Activated gamma-delta T cell treated with Interleukin-2 at 50 U/mL for 16 hours (primary cell): ENCODE results near the gene NOL6.
A peak's percentile ranks its signal among the peaks of the same experiment; 100 is the strongest.
"Not testable (repeated sequence)": the region's sequence is repeated elsewhere in the genome, so short reads cannot be mapped to it uniquely, and the experiment has no call there.

Experiments
- DNase-seq: peaks from one replicate; pipeline ENCODE4 v3.0.0-alpha.2; 2020

NOL6 gene

DNA sequence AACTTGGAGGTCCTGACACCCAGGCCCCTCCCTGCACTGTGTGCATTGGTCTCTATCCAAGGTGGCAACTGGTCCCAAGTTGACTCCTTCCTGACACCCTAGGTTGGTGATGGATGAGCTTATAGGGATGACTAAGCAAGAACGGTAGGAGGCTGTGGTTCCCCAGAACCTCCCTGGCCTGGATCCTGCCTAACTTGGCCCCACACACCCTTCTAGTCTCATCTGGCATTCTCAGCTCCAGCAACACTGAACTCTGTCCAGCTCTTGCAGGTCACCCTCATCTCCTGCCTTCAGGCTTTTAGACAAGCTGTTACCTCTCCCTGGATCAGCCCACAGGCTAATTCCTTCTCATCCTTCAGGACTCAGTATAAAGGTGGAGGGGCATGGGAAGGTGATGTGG, 42.8 kb downstream of the NOL6 start:
- DNase-seq = no peak

DNA sequence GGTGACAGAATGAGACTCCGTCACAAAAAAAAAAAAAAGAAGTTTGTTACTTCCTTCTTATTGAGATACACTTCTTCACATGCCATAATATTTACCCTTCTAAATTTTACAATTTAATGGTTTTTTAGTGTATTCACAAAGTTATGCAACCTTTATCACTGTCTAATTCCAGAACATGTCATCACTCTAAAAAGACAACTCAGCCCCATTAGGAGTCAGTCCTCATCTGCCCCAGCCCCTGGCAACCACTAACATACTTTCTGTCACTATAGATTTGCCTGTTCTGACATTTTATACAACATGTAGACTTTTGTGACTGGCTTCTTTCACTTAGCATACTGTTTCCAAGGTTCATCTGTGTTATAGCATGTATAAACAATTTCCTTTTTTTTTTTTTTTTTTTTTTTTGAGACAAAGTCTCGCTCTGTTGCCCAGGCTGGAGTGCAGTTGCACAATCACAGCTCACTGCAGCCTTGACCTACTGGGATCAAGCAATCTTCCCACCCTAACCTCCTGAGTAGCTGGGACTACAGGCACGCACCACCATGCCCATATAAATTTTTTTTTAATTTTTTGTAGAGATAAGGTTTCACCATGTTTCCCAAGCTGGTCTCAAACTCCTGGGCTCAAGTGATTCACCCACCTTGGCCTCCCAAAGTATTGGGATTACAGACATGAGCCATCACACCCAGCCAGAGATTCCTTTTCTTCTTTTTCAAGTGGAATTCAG, 44.3 kb downstream of the NOL6 start:
- no peak for DNase-seq

DNA sequence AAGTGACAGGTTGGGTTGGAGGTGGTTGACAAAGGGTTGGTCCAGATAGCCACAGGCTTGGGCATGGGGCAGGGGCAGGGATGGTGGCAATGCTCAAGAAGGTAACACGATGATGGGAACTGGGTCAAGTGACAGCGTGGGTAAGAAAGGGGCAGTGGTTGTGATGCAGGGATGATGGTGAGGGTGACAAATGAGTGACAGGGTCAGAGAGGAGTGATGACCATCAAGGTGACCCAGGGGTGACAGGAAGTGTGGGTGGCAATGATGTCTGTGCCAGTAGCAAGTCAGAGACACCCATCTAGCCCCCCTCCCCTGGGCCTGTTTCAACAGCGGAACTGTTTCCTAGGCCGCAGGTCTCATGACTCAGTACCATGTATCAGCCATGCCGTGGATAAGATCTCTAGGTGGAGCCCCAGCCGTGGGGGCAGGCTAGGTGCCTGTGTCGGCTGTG, 46.9 kb downstream of the NOL6 start:
- DNase-seq = no peak

DNA sequence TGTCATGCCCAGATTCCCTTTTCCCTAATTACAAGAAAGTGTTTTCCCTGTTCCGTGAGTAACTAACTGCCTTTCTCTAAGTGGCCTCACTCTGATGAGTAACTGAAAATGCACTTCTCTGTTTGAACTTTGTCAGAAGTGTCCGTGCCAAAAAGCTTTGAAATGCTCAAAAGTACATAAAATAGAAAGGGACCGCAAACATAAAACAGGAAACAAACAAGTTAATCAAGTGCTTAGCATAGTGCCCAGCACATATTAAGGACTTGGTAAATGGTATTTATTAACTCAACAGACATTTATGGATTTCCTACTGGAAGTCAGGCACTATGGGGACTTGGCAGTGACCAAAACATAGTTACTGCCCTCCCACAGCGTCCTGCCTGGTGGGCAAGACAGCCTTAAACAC, 48.6 kb downstream of the NOL6 start:
- DNase-seq = no peak

DNA sequence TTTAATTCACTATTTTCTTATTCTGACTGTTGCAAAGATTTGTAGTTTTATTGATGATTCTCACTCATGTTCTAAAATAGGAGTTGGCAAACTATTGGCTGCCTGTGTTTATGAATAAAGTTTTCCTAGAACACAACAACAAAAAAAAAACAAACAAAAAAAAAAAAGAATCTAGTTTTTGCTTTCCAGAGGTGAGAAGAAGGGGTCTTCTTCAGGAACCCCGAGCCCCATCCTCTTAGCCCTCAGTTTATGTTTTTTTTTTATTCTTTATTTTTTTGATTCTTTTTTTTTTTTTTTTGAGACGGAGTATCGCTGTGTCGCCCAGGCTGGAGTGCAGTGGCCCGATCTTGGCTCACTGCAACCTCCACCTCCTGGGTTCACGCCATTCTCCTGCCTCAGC, 49.2 kb downstream of the NOL6 start:
- DNase-seq = not testable (repeated sequence)

DNA sequence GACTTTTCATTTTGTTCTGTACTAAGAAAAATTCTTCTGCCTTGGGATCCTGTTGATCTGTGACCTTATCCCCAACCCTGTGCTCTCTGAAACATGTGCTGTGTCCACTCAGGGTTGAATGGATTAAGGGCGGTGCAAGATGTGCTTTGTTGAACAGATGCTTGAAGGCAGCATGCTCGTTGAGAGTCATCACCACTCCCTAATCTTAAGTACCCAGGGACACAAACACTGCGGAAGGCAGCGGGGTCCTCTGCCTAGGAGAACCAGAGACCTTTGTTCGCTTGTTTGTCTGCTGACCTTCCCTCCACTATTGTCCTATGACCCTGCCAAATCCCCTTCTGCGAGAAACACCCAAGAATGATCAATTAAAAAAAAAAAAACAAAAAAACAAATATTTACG, 49.7 kb downstream of the NOL6 start:
- not testable (repeated sequence) for DNase-seq

DNA sequence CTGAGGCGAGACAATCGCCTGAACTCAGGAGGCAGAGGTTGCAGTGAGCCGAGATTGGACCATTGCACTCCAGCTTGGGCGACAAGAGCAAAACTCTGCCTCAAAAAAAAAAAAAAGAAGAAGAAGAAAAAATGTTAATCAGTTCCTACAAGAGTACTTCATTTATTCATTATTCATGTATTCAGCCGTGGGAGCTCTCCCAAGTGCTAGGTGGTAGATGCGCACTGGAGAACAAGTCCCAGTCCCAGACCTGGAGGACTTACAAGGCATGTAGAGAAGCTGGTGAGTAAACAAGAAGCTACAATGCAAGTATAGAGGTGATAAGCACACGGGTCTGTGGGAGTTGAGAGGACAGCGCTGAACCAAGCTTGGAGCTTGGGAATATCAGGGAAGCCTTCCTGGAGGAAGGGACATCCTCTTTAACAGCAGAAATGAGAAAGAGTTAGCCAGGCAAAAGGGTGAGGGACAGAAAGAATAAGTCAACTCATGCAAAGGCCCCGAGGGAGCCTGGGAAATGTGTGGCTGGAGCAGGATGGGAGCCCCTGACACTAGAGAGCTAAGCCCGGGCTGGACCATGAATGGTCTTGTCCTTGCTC, 53.9 kb downstream of the NOL6 start:
- DNase-seq = no peak

DNA sequence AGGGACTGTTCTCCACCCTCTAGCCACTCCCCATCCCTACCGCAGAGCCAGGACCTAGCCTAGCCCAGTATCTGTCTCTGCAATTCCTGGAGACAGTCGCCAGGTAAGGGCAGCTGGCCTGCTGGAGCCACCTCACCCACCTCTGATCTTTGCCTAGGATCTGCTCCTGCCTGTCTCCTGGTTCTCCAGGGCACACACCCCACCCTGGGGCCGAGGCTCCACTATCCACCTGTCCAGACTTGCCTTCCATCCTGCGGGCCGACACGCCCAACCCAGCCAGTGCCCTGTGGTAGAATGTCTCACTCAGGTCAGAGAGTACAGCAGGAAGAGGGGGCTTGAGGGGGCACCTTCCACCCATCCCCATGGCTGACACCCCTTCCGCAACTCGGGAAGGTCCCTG, 55.6 kb downstream of the NOL6 start:
- no peak for DNase-seq

DNA sequence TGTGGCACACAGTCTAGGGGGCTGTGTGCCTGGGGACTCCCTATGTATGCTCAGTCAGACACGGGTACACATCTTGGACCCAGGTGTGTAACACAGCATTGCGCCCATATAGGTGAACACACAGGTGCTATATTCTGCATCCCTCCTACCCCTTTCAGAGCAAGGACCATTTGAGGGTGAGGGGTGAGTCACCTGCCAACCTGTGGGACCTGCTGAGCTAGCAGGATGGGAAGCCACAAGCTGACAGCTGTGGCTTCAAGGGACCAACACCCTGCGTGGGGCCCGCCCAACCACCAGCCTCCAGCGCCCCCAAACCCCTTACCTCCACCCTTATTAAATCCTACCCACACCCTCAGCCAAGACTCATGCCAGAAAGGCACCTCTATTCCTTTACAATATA, 56.7 kb downstream of the NOL6 start:
- DNase-seq = peak; percentile 55

DNA sequence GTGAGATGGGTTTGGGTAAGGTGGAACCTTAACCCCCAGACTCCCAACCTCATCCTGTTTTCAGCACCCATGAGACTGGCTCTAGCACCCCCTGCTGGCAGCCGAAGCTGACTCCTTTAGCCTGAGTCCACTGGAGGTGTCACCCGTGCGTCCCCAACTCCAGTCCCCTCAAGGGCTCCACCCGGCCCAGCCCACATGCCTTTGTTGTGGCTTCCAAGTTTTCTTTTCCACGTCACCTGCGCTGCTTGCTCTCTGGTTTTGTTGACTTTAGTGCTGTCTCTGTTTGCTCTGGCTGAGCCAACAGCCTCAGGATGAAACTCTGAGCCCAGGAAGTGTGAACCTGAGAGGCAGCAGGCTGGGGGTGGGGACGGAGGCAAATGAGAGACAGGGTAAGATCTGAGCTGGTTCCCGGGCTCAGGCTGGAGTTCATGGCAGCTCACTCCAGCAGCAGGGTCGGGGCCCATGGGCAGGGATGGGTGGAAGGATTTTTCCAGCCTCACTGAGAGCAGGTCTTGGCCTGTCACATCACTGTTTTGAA, 58.2 kb downstream of the NOL6 start:
- peak; percentile 89 for DNase-seq

DNA sequence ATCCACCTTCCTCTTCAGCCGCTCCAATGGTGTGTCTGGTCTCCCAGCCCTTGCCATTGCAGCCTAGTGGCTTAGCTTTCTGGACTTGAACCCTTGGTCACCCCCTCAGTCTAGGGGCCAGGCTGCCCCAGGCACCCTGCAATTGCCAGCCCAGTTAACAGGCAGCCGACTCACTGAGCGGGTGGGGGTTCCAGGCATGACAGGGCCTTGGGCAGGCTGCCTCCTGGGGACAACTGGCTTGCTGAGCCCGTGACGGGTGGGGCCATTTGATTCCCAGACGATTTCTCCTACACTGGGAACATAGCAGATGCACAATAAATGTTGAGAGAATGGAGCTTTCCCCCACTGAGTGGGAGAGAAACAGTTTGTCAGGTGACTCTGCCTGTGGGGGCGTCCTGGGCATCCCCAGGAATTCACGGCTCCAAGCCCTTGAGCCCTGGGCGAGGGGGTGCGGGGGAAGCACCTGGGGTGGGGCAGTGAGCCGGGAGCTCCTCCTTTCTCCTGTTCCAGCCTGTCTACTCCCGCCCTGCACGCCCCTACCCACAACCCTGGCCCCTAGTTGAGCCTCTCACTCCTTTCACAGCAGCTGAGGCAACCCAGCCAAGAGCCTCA, 58.7 kb downstream of the NOL6 start:
- DNase-seq = no peak

DNA sequence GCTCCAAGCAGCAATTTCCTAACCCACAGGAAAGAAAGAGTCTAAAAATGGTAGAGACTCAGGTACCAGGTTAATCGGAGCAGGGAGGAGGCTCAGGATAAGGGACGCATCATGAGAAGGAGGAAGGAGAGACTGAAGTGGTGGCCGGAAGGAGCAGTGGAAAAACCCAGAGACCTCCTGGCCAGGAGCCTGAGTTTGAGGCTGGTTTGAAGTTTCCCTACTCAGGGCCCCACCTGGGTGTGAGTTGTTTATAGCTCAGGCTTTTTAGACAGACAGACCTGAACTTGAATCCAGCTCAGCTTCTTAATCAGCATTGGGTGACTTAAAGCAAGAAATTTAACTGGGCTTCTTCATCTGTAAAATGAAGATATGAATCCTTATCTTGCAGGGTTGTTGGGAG, 59.5 kb downstream of the NOL6 start:
- DNase-seq = no peak
